Fibroblast of skin of right quadriceps (primary cell): Measurements from ENCODE around the gene PPP1CA.

ENCODE experiments used
- DNase-seq: peaks from one replicate; pipeline ENCODE4 v3.0.0-alpha.2; 2013

PPP1CA gene

DNA sequence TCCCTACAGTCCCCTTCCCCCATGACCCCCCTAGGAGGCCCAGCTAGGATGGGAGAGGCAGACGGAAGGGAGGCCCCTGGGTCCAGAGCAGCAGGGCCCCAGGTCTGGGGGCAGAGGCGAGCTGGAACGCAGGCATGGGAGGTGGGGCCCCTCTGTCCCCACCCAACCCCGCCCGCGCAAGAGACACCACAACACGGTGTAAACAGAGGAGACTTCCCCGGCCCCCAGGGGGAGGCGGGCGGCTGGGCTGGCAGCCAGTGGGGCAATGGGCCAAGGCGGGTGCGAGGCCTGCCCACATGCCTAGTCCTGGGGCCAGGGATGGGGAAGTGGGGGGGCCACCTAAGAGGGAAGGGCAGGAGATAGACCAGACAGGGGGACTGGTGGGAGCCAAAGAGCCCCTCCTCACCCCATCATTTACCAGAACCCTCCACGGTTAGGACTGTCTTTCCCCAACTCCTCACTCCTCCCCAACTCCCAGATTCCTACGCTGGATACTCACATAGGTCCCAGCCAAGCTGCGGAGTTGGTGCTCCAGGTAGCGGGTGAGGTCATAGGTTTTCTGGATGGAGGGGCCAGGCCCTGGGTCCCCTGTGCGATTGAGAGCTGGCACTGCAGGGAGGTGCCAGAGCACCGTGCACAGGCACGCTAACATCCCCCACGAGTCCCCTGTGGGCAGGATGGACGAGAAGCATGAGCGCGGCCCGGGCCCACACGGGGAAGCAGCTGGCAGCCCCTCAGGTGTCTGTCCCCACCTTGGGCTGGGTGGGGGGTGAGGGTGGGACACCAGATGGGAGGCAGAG, 34.5 kb downstream of the PPP1CA start:
- DNase-seq = no peak

- no peak for DNase-seq
Measured at GRCh38 chr11:67366546-67366945, 35.1 kb downstream of the PPP1CA start.

DNA sequence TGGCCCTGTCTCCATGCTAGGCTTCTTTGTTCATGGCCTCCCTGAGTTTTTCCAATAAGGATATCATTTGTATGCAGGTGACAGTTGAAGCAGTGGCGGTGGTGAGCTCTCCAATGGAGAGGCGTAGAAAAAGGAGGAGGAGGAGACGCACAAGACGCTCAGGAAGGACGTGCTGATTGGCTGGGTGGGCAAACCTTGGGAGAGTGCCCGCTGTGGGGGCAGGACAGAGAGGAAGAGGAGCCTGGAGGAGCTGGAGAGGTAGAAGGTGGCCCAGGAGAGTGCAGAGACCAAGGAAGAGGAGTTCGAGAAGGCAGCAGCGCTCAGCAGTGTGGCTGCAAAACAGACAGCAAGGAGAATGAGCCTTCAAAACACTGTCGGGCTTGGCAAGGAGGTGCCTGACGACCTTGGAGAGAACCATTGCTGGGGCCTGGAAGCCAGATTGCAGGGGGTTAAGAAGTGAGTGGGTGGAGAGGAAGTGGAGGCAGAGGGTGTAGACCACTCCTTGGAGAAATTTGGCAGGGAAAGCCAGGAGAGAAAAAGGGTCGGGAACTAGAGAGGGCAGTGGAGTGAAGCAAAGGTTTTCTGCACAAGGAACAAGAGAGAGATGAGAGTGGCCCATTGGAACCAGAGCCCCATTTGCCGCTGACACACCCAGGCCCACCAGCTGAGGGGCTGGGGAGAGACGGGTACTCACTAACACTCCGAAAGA, 35.8 kb downstream of the PPP1CA start:
- no peak for DNase-seq

GRCh38 chr11:67364783-67365722, 36.6 kb downstream of the PPP1CA start:
- no peak for DNase-seq

GRCh38 chr11:67364169-67364568, 37.5 kb downstream of the PPP1CA start:
- no peak for DNase-seq

- no peak for DNase-seq
Measured at GRCh38 chr11:67357831-67358670, 43.6 kb downstream of the PPP1CA start.

- DNase-seq = peak; percentile 76
Measured at GRCh38 chr11:67356864-67357561, 44.6 kb downstream of the PPP1CA start.

DNA sequence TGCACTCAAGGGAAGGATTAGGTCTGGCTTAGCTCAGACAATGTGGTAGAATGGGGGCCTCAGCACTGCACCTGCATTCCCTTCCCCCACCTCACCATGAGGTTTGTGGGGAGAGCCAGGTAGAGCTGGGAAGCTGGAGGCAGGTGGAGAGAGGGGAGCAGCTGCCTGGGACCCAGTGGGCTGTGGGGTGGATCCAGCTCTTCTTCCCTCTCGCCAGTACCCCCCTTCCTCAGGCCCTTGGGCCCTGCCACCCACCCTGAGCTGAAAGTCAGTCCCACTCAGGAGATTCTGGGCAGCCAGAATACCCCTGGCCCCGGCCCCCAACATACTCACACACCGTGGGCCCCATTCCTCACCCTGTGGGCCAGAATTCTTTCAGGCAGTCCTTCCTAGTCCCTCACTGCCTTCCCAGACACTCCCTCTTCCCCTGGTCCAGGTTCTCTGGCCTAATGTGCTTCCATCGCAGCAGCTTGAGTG, 45.2 kb downstream of the PPP1CA start:
- no peak for DNase-seq

DNA sequence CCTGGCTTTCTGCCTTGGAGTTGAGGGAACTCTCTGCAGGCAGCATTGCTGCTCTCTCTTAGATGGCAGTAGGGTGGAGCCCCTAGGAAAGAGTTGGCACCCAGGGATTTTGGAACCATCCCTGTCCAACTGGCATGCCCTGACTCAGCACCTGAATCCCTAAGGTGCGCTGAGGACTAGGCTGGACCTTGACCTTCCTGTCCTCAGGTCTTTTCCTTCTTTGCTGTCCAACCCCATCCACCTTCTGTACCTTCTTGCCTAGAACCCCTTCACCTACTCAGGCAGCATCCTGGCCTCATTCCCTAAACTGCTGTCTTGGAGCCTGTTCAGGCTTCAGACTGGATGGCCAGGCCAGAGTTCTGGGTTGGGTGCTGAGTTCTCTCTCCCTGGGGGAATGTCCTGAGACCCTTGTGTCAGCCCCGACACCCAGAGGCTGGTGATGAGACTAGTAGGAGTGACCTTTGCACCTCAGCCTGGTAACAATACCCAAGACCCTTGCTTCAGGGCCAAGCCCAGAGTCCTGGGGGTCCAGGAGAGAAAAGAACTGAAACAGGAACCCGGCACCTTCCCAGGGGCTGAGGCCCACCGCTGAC, 45.8 kb downstream of the PPP1CA start:
- no peak for DNase-seq

- no peak for DNase-seq
Measured at GRCh38 chr11:67355023-67355793, 46.5 kb downstream of the PPP1CA start.

GRCh38 chr11:67354075-67355022, 47.3 kb downstream of the PPP1CA start:
- peak; percentile 91 for DNase-seq

- peak; percentile 96 for DNase-seq
Measured at GRCh38 chr11:67353317-67354074, 48.2 kb downstream of the PPP1CA start, which contains the start of gene POLD4. POLD4 (minus strand) TSS chr11:67353546; CDS start chr11:67353399, 147 bp downstream.

DNA sequence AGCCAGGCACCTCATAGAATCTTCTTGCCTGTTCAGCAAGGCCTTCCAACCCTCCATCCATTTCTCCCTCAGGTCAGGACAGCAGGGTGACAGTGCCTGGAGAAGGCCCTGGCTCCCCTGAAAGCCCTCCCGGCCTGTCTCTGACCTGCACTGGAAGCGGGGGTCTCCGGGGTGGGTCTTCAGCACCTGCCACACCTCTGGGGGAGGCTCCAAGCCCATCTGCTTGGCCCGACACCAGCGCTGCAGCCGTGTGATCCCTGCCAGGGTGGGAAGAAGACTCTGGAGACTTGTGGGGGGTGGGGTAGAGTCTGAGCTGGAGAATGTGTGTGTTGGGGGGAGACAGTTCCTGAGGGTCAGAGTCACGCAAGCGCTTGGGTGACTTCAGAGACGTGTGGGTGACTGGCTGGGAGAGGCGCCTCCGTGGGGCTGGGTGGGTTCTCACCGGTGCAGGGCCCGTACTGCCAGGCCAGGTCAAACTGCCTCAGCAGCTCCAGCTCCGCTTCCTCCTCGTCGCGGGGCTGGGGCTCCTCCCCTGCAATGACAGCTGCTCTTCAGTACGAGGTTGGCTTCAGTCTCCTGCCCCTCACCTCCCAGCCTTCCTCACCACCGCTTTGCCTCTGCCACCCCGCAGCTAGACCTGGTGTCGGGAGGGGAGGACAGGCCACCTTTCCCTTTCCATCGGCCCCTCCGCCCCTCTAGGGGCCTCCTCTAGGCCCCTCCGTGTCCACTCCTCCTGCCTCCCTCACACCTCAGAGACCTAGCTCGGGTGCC, 48.9 kb downstream of the PPP1CA start:
- no peak for DNase-seq

- peak; percentile 71 for DNase-seq
Measured at GRCh38 chr11:67351275-67352005, 50.2 kb downstream of the PPP1CA start.

GRCh38 chr11:67349928-67350465, 51.7 kb downstream of the PPP1CA start:
- no peak for DNase-seq

DNA sequence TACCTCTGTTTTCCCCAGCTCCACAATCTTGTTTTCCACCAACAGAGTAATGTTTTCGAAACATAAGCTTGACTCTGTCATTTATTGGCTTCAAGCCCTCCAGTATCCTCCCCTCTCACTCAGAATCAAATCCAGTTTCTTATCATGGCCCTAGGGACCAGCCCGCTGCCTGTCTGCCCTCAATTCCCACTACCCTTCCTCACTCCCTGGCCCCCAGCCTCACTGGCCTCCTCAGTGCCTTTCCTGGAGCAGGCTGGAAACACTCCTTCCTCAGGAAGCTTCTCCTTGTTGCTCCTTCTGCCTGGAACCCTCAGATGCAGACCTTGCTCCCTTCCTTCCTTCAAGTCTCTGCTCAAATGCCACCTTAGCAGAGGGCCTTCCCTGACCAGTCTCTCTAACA, 52.2 kb downstream of the PPP1CA start:
- no peak for DNase-seq
